HG03460 (cell line): ENCODE measurements around the gene MAP2K7.
A peak's percentile ranks its signal among the peaks of the same experiment; 100 is the strongest.
"Not testable (repeated sequence)": the region's sequence is repeated elsewhere in the genome, so short reads cannot be mapped to it uniquely, and the experiment has no call there.

Experiments
- ATAC-seq: cut with Tn5 transposase; IDR thresholded peaks from one replicate; pipeline ENCODE4 v1.9.1; 2021; ENCODE audit not compliant: unreplicated experiment

MAP2K7 gene

DNA sequence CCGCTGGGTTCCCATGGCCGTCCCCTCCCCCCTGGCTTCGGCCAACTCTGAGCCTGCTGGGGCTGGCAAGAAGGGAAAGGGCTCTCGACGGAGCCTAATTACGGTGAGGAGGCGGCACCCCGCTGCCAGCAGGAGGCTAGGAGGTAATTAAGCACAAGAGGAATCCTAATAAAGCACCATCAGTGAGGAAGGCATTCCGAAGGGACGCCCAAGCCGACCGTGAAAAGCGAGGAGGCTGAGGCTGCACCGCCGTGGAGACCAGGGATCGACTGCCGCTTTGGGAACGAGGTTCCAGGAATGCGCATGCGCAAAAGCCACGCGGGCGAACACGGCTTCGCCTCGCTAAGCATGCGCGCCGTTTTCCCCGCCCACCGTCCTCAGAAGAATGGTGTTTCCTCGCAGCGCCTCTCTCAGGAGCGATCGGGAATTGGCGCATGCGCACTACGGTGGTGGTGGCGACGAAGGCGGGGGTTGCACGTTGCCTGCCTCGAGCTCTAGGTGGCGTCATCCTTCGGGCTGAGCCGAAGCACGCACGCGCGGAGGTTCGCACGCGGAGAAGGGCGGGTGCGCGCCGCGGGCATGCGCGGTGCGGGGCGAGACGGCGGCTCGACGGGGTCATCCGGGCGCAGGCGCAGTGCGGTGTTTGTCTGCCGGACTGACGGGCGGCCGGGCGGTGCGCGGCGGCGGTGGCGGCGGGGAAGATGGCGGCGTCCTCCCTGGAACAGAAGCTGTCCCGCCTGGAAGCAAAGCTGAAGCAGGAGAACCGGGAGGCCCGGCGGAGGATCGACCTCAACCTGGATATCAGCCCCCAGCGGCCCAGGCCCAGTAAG lies at the start of gene MAP2K7:
MAP2K7 (plus strand) TSS at position 634 of the 830 bp plus-strand sequence; CDS start at position 702, 68 bp downstream.
- peak; percentile 72 for ATAC-seq

DNA sequence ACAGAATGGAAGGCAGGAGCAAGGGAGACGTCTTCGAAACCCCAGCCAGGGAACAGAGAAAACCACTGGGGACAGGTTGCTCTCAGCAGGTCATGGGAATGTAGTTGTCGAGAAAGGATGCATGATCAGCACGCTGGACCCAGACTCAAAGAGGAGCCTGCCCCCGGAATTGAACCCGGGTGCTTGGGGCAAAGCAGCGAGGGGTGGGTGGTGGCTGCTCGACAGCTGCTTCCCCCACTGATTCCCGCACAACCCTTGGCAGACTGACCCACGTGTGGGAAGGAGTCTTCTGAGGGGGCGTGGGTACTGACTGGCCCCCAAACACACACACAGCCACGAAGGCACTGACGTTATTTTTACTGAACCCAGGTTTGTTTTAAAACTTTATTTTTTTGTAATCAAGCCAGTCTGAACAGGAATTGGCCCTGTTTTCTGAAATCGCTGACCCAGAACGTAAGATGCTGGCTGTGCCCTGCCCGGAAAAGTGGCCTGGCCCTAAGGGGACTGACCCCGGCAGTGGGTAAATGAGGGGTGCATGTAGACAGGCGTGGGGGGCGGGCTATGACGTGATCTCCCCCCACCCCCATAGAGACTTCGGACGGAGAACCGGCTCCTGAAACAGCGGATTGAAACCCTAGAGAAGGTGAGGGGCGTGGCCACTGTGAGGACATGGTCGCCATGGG lies 48.1 kb upstream of the MAP2K7 start:
- ATAC-seq: no peak

DNA sequence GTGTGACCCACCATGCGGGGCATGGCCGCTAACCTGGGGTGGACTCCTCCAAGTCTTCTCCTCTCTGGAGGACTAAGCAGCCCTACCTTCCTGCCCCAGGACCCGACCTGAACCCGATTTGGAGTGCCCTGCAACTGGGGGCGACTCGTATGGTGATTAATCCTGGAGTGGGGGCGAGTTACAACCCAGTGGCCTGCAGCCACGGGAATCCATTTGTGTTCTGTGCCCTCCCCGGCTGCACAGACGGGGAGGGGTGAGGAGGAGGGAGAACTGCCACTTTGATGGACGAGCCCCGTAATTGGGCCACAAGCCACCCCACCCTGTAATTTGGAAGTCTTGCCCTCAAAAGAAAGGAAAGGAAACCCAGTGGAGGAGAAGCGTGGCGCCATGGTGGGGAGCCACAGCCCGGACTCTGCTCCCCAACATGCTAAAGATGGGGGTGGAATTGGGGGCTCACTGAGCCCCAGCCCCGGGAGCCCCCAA lies 47.5 kb upstream of the MAP2K7 start:
- no peak for ATAC-seq

DNA sequence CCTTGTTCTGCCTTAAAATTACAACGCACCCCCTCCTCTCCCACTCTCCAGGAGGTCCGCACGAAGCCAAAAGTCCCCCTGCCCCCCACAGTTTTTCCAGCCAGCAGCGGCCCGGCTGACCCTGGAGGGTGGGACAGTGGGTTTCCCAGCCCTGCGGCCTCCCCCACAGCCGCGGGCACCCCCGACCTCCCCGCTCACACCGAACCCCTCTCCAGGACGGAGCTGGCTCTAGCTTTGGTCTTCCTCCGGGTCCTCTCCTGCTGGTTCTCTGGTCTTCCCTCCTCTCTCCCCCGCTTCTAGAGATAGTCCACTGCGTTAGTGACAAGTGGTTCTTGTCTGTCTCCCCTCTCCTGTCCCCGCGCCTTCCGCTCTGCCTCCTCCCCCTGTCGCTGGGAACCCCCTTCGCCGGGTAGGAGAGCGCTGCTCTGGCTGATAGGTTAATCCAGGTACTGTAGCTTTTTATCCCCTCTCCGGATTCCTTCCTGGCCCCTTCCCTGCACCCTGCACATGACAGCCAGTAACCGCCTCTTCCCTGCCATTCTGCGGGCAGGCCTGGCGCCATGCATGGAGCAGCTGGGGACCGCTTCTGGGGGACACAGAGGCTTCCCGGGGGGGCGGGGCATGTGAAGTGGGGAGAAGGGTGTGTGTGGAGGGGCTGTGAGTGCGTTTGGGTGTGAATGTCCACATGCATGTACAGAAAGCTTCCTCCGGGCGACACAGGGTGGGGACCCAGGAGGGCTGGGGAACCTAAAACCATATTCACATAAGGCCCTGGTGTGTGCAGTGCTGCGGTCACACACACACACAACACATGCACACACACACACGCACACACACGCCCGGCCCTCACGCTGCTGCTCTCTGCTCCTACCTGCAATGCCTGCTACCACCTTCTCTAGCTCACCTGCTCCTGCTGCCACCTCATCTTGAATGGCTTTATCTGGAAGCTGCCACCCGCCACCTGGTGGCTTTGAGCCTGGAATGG lies 46.7 kb upstream of the MAP2K7 start:
- no peak for ATAC-seq

DNA sequence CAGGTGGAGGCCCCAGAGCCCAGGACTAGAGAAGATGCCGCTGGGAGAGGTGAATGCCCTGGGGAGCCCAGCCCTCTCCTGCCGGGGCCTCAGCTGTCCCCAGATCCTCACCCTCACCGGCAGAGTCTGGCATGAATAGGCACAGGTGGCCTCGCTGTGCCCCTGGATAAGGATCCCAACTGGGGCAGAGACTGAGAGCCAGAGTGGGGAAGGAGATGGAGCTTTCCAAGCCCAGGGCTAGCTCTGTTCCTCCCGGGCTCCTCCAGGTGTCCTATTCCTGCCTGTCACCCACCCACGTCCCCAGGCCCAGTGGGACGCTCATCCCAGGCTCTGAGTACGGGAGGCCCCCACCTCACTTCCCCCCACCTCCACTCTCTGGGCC lies 46.0 kb upstream of the MAP2K7 start:
- no peak for ATAC-seq

DNA sequence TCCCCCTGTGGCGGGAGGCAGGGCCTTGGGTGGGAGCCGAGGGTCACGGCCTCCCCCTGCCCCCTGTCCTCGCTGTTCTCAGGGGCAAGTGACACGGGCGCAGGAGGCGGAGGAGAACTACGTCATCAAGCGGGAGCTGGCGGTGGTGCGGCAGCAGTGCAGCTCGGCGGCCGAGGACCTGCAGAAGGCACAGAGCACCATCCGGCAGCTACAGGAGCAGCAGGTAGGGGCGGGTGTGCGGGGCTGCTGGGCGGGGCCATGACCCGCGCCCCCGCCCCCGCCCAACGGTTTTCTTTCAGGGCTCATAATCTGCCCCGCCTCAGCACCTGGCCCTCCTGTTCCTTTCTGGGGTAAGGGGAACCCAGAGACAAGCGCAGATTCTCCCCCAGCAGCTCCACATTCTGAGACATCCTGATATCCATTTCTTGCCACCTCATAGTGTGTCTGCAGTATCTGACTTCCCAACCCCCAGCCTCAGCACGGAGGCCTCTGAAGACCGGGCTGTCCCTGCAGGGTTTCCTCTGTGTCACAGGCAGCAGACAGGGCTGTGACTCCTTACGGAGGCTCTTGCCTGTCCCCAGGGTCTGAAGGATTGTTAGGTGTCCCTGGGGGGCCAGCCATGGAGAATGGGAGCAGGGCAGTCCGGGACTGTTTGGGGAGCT lies 45.4 kb upstream of the MAP2K7 start:
- no peak for ATAC-seq

DNA sequence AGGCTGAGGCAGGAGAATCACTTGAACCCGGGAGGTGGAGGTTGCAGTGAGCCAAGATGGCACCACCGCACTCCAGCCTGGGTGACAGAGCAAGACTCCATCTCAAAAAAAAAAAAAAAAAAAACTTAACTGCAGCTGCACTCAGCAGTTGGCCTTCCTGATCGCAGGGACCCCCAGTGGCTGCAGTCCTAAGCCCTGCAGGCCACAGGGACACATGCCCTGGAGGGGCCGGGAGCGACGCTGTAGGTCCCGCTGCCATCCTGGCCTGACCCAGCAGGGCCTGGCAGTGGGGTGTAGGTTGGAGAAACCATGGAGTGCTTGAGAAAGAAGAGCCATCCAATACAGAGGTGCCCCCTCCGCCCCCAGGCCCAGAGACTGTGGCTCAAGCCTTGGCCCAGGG lies 44.6 kb upstream of the MAP2K7 start:
- not testable (repeated sequence) for ATAC-seq

DNA sequence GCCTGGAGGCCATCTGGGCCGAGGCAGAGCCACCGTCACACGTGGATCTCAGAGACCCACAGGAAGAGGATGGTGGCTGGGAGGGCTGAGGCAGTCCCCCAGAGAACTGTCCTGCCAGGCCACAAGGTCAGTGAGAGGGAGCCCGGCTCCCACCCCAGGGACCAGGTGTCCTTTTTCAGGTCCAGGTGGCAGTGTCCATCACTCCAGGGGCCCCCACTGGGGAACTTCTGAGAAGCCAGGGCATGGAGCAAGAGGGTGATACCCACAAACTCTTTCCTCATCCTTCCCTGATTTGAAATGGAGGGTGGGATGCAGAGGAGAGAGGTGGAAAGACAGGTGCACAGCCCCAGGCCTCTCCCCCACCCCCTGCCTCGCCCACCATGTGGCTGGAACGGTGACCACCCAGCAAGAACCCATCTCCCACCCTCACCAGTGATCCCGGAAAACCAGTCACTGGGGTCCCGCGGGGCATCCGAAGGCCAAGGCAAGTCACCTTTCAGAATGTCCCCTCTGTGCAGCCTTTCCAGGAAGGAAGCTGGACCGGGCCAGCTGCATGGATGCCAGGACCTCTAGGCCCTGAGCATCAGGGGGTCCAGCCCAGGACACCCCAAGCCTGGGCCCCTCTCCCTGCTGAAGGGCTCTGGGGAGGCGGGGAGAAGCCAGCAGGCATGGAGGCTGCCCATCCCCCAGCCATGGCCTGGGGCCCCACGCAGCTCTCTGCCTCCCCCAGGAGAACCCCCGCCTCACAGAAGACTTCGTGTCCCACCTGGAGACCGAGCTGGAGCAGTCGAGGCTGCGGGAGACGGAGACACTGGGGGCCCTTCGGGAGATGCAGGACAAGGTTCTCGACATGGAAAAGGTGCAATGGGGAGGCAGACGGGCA lies 43.6 kb upstream of the MAP2K7 start:
- no peak for ATAC-seq

DNA sequence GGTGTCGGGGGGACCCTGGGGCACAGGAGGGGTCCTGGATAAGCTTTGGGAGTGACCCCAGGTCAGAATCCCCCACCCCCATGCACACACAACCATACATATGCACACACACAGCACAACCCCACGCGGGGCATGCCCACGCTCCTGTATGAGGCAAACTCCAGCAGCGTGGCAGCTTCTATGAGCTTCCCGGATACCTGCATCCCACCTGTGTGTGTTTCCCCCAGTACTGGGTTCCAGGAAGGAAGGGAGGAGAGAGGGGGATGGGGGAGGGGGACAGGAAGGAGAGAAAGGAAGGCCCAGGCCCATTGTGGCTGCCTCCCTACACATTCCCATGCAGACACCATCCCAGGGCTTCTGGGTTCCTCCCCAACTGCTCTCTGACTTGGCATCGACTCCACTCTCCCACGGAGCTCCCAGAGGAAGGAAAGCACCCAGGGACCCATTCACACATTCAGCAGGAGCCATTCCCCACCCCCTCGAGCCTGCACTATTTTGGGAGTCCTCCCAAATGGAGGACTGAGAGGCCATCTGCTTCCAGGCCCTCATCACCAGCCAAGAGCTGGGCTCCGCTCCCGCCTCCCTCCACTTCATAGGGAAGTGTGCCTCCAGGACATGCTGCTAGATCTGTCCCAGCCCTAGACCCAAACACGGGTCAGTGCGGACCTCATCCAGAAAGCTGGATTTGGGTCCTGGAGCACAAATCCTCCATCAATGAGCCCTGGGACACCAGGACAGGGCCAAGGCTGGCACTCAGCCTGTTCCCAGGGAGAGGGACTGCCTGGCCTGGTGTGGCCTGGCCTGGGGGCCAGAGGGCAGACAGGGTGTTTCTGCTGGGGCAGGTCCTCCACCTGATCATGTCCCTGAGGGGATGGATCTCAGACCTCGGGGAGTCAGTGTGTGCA lies 42.7 kb upstream of the MAP2K7 start:
- no peak for ATAC-seq

DNA sequence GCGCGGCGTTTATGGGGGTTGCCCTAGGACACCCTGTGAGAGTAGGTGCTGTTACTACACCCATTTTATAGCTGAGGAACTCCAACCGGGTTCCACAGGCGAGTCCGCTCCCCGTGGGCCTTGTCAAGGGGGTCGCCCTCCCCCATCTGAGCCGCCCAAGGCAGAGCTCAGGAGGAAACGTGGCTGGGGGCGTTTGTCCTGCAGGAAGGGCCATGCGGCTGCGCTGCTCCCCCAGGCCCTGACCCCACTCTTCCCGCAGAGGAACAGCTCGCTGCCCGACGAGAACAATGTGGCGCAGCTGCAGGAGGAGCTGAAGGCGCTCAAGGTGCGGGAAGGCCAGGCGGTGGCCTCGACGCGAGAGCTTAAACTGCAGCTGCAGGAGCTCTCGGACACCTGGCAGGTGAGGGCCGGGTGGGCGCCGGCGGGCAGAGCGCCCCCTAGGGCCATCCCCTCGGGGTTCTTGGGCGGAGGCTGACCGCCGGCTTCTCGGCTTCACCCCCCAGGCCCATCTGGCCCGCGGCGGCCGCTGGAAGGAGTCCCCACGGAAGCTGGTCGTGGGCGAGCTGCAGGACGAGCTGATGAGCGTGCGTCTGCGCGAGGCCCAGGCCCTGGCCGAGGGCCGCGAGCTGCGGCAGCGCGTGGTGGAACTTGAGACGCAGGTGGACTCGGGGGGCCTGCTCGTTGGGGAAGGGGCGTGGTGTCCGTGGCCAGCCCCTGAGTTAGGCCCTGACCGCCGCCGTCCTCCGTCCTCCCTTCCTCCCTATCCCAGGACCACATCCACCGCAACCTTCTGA lies 41.9 kb upstream of the MAP2K7 start:
- no peak for ATAC-seq

DNA sequence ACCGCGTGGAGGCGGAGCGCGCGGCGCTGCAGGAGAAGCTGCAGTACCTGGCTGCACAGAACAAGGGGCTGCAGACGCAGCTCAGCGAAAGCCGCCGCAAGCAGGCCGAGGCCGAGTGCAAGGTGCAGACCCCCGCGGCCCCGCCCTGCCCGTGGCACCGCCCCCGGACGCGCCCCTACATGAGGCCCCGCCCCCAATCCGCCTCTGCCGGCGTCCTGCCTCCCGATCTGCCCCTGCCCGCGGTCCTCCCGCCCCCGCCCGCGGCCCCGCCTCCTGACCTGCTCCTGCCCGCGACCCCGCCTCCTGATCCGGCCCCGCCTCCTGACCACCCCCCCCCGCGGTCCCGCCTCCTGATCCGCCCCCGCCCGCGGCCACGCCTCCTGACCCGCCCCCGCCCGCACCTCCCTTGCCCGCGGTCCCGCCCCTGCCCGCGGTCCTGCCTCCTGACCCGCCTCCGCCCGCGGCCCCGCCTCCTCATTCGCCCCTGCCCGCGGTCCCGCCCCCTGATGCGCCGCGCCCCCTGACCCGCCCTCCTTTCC lies 41.2 kb upstream of the MAP2K7 start:
- ATAC-seq: no peak

DNA sequence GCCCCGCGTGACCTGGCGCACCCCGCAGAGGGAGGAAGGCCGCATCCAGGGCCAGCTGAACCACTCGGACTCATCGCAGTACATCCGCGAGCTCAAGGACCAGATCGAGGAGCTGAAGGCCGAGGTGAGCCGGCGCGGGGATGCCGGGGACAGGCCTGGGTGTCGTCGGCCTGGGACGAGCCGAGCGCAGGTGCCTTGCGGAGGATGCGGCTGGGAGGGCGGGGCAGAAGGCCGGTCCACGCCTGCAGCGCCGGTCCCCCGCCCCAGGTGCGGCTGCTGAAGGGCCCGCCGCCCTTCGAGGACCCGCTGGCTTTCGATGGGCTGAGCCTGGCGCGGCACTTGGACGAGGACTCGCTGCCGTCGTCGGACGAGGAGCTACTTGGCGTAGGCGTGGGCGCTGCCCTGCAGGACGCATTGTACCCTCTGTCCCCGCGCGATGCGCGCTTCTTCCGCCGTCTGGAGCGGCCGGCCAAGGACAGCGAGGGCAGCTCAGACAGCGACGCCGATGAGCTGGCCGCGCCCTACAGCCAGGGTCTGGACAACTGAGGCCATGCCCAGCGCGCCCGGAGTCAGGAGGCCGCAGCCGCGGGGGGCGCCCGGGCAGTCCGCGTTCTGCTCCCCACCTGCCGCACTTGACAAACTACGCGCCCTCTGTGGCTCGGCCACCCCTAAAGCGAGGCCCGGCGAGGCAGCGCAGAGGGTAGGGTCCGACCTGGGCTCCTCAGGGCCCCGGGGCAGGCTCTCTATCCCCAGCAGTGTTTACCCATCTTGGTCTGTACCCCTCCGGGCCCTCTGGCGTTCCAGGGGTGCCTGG lies 40.3 kb upstream of the MAP2K7 start:
- no peak for ATAC-seq

DNA sequence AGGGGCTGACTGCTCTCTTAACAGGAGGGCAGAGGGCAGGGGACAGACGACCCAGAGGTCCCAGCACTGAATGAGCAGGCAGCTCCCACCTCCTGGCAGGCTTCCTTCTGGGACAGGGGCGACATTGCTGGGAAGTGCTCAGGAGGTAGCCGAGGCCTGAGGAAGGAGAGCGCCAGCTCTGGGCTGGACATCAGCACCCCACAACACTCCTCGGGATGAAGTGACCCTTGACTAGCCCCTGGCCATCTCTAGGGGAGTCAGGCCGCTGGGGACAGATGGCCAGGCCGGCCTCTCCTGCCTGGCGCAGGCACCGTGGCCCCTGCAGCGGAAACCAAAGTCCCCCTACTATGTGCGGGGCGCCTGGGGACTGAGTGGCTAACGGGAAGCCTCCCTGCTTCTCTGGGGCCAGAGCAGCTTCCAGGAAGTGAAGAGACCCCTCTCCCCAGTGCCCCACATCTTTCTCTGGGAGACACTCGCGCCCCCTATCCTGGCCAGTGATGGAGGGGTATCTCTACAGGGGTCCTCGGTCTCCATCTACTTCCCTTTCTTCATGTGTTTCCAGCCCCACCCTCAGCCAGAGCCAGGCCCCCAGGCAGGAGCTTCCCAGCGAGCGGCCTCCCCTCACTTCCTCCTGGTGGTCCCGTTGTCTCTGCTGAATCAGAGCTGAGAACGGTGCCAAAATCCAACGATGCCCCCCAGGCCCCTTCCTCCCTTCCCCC lies 39.5 kb upstream of the MAP2K7 start:
- ATAC-seq: no peak

DNA sequence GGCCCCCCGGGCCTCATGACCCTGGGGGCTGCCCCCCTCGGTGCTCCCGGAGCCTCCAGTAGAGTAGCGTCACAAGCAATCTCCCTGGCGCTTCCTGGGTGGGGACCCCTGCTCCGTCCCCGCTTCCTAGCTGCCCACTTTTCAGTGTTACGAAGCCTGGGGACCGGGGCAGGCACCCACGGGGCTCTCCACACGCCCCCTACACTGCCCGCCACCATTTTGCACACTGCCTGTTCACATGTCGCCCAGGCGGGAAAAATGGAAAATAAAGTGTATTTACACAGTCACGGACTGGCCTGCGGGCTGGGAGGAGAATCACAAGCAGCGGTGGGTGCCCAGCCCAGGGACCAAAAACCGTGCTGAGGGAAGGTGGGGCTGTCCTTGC lies 39.0 kb upstream of the MAP2K7 start:
- no peak for ATAC-seq

DNA sequence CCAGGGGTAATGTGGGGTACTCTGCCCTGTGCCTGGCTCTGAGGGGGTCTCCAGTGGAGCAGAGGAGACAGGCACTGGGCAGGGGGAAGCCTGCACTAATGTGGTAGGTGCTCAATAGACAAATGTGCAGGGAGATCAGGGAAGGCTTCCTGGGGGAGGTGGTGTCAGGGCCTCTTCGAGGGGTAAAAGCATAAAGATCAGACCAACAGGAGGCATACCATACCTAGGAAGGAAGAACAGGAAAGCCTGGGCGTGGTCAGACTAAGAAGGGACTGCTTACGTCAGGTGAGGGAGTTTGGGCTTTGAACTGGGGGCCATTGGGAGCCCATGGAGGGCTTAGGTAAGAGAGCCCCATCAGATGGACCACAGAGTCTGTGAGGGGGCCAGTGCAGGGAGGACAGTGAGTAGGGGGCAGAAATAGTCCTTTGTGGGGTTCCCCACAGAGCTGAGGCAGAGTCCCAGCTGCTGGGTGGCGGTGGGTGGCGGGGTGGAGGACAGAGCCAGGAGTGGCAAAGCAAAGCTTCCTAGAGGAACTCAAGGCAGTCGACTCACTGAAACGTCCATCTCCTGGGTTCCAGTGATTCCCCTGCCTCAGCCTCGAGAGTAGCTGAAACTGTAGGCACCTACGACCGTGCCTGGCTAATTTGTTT lies 38.3 kb upstream of the MAP2K7 start:
- ATAC-seq: no peak
